ENCODE data around the gene HOPX.

The HOPX gene

DNA sequence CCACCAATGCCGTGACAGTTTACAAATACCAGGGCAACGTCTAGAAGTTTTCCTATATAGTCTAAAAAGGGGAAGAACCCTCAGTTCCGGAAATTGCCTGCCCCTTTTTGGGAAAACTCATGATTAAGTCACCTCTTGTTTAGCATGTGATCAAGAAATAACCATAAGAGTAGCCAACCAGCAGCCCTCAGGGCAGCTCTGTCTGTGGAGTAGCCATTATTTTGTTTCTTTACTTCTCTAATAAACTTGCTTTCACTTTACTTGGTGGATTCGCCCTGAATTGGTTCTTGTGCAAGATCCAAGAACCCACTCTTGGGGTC, 20.0 kb upstream of the HOPX start:
- Histone ChIP-seq H3K4me3 (replicated peaks; ENCODE audit: insufficient read depth, low read length) (no peak overlapping the region), H3K27me3 (ENCODE audit: insufficient read depth, poor library complexity, severe bottlenecking) (no peaks in the 10 kb centered on the region), H3K27ac (replicated peaks) (no peak overlapping the region)
- TF ChIP-seq POLR2AphosphoS5 (IDR thresholded peaks at IDR 0.05; ENCODE audit: low read depth), result no peak
- TF ChIP-seq, protein P1, sequence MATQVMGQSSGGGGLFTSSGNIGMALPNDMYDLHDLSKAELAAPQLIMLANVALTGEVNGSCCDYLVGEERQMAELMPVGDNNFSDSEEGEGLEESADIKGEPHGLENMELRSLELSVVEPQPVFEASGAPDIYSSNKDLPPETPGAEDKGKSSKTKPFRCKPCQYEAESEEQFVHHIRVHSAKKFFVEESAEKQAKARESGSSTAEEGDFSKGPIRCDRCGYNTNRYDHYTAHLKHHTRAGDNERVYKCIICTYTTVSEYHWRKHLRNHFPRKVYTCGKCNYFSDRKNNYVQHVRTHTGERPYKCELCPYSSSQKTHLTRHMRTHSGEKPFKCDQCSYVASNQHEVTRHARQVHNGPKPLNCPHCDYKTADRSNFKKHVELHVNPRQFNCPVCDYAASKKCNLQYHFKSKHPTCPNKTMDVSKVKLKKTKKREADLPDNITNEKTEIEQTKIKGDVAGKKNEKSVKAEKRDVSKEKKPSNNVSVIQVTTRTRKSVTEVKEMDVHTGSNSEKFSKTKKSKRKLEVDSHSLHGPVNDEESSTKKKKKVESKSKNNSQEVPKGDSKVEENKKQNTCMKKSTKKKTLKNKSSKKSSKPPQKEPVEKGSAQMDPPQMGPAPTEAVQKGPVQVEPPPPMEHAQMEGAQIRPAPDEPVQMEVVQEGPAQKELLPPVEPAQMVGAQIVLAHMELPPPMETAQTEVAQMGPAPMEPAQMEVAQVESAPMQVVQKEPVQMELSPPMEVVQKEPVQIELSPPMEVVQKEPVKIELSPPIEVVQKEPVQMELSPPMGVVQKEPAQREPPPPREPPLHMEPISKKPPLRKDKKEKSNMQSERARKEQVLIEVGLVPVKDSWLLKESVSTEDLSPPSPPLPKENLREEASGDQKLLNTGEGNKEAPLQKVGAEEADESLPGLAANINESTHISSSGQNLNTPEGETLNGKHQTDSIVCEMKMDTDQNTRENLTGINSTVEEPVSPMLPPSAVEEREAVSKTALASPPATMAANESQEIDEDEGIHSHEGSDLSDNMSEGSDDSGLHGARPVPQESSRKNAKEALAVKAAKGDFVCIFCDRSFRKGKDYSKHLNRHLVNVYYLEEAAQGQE (IDR thresholded peaks at IDR 0.05; ENCODE audit: insufficient replicate concordance, low read depth), result no peak
- TF ChIP-seq CTCF (IDR thresholded peaks at IDR 0.05; ENCODE audit: insufficient read depth, low read length), result no peak
- TF ChIP-seq SPI1 (IDR thresholded peaks at IDR 0.05; ENCODE audit: borderline replicate concordance, low read depth), result no peak
- no peak for TF ChIP-seq GABPA (IDR thresholded peaks at IDR 0.05; ENCODE audit: low read depth)
- DNase-seq (ENCODE audit: low read depth in 1 of 2, low spot score in 1 of 2), result peak in 1 of 2 experiments; percentile 42

DNA sequence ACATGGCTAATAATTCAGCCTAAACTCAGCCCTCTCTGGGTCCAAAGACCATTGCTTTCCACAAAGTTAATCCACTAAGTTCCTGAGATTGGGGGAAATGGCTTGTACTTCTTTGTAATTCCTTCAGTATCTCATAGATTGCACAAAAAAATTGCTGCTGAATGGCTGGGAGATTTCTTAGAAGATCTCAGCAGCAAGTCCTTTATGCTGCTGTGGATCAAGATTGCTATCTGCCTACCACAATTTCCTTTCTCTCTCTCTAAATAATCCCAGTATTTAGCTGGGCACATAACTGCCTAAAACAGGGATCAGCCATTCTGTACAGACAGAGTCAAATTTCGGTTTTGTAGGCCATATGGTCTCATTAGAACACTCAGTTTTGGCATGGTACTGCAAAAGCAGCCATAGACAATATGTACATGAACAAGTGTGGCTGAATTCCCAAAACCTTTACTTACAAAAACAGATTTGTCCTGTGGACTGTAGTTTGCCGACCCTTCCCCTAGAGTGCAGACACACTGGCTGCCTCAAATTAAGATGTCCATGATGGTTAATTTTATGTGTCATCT, 18.5 kb upstream of the HOPX start:
- TF ChIP-seq POLR2AphosphoS5 (IDR thresholded peaks at IDR 0.05; ENCODE audit: low read depth) (no peak), GABPA (IDR thresholded peaks at IDR 0.05; ENCODE audit: low read depth) (no peak), CTCF (IDR thresholded peaks at IDR 0.05; ENCODE audit: insufficient read depth, low read length) (no peak), SPI1 (IDR thresholded peaks at IDR 0.05; ENCODE audit: borderline replicate concordance, low read depth) (no peak)
- TF ChIP-seq, protein P1 (IDR thresholded peaks at IDR 0.05; ENCODE audit: insufficient replicate concordance, low read depth), result no peak
- no peak overlapping the region for H3K4me3 ChIP-seq (replicated peaks; ENCODE audit: insufficient read depth, low read length)
- no peaks in the 10 kb centered on the region for H3K27me3 ChIP-seq (ENCODE audit: insufficient read depth, poor library complexity, severe bottlenecking)
- no peak overlapping the region for H3K27ac ChIP-seq (replicated peaks)
- no peak for DNase-seq (ENCODE audit: low read depth in 1 of 2, low spot score in 1 of 2)

DNA sequence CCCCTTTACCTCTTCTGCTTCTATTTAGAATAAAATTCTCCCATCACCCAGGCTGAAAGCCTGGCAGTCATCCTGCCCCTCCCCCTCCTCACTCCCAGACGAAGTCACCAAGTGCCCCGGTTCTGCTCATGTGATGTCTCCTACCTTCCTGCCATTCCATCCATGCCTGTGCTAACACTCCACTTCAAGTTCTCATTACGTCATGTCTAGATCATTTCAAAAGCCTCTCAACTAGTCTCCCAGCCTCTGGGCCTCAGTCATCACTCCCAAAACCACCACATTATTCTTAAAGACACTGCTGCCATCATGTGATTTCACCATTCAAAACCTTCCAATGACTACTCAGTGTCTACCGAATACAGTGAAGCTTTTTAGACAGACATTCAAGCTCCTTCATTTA, 17.2 kb upstream of the HOPX start:
- H3K4me3 ChIP-seq (replicated peaks; ENCODE audit: insufficient read depth, low read length), result no peak overlapping the region
- H3K27me3 ChIP-seq (ENCODE audit: insufficient read depth, poor library complexity, severe bottlenecking), result no peaks in the 10 kb centered on the region
- TF ChIP-seq SPI1 (IDR thresholded peaks at IDR 0.05; ENCODE audit: borderline replicate concordance, low read depth), result no peak
- TF ChIP-seq GABPA (IDR thresholded peaks at IDR 0.05; ENCODE audit: low read depth), result no peak
- no peak for TF ChIP-seq CTCF (IDR thresholded peaks at IDR 0.05; ENCODE audit: insufficient read depth, low read length)
- no peak for TF ChIP-seq POLR2AphosphoS5 (IDR thresholded peaks at IDR 0.05; ENCODE audit: low read depth)
- TF ChIP-seq, protein P1 (IDR thresholded peaks at IDR 0.05; ENCODE audit: insufficient replicate concordance, low read depth), result no peak
- DNase-seq (ENCODE audit: low read depth in 1 of 2, low spot score in 1 of 2), result no peak
- no peak overlapping the region for H3K27ac ChIP-seq (replicated peaks)

Data from HL-60 (cell line).